Ammon's horn (tissue), 1 donor: Measurements from ENCODE around the gene SOX8.

Experiments
- DNase-seq: peaks from one replicate; pipeline ENCODE4 v3.0.0-alpha.2; 2016; ENCODE audit warnings: low spot score

Gene SOX8

GRCh38 chr16:1026784-1027500, 45.4 kb downstream of the SOX8 start:
- peak; percentile 52 for DNase-seq

GRCh38 chr16:1027501-1027815, 45.9 kb downstream of the SOX8 start:
- DNase-seq: peak; percentile 48

- DNase-seq: no peak
Observed at GRCh38 chr16:1028056-1028455, 46.5 kb downstream of the SOX8 start.

GRCh38 chr16:1028524-1029258, 47.1 kb downstream of the SOX8 start:
- no peak for DNase-seq

GRCh38 chr16:1029259-1029545, 47.6 kb downstream of the SOX8 start:
- DNase-seq: no peak

- DNase-seq: no peak
Observed at GRCh38 chr16:1030473-1030901, 48.9 kb downstream of the SOX8 start.

GRCh38 chr16:1031666-1032065, 50.1 kb downstream of the SOX8 start:
- no peak for DNase-seq

- no peak for DNase-seq
Observed at GRCh38 chr16:1032607-1033006, 51.0 kb downstream of the SOX8 start.

GRCh38 chr16:1033128-1033679, 51.6 kb downstream of the SOX8 start:
- no peak for DNase-seq

GRCh38 chr16:1034230-1035065, 52.9 kb downstream of the SOX8 start:
- DNase-seq: peak; percentile 81

GRCh38 chr16:1035066-1035415, 53.5 kb downstream of the SOX8 start:
- DNase-seq: peak; percentile 88

GRCh38 chr16:1036166-1036565, 54.6 kb downstream of the SOX8 start:
- no peak for DNase-seq
